Measurements from ENCODE around the gene DUSP8.

The DUSP8 gene

GRCh38 chr11:1529774-1530173 is 42.3 kb downstream of the DUSP8 start (continued):
- no peak for TF ChIP-seq CSDC2 (CRISPR knock-in tag; IDR thresholded peaks at IDR 0.05)
- TF ChIP-seq RARB (CRISPR knock-in tag; IDR thresholded peaks at IDR 0.05) = no peak
- TF ChIP-seq GLIS3 (CRISPR knock-in tag; IDR thresholded peaks at IDR 0.05) = no peak
- no peak for TF ChIP-seq ARNTL (CRISPR knock-in tag; IDR thresholded peaks at IDR 0.05; ENCODE audit: borderline replicate concordance, low read depth)
- TF ChIP-seq ISL1 (CRISPR knock-in tag; IDR thresholded peaks at IDR 0.05) = no peak

GRCh38 chr11:1529286-1529685 is 42.8 kb downstream of the DUSP8 start:
- TF ChIP-seq CSRNP3 (CRISPR knock-in tag; IDR thresholded peaks at IDR 0.05) (no peak), GLIS3 (CRISPR knock-in tag; IDR thresholded peaks at IDR 0.05) (no peak), ISL1 (CRISPR knock-in tag; IDR thresholded peaks at IDR 0.05) (no peak), CREB5 (CRISPR knock-in tag; IDR thresholded peaks at IDR 0.05; ENCODE audit: low read depth) (no peak), RARB (CRISPR knock-in tag; IDR thresholded peaks at IDR 0.05) (no peak), ZFP30 (CRISPR knock-in tag; IDR thresholded peaks at IDR 0.05) (no peak), PPARA (CRISPR knock-in tag; IDR thresholded peaks at IDR 0.05; ENCODE audit: borderline replicate concordance) (no peak), ZNF8 (CRISPR knock-in tag; IDR thresholded peaks at IDR 0.05) (no peak), ZC3H10 (CRISPR knock-in tag; IDR thresholded peaks at IDR 0.05) (no peak), ZNF70 (CRISPR knock-in tag; IDR thresholded peaks at IDR 0.05) (no peak), OSR1 (CRISPR knock-in tag; IDR thresholded peaks at IDR 0.05) (no peak), TOX (CRISPR knock-in tag; IDR thresholded peaks at IDR 0.05; ENCODE audit: borderline replicate concordance) (no peak), PATZ1 (CRISPR knock-in tag; IDR thresholded peaks at IDR 0.05; ENCODE audit: borderline replicate concordance) (no peak)
- ATAC-seq = no peak

- TF ChIP-seq ISL1 (CRISPR knock-in tag; IDR thresholded peaks at IDR 0.05) (no peak), POU6F1 (CRISPR knock-in tag; IDR thresholded peaks at IDR 0.05; ENCODE audit: borderline replicate concordance, low read depth) (no peak), OSR1 (CRISPR knock-in tag; IDR thresholded peaks at IDR 0.05) (no peak), PATZ1 (CRISPR knock-in tag; IDR thresholded peaks at IDR 0.05; ENCODE audit: borderline replicate concordance) (no peak), ZNF70 (CRISPR knock-in tag; IDR thresholded peaks at IDR 0.05) (no peak), SNAI2 (CRISPR knock-in tag; IDR thresholded peaks at IDR 0.05) (no peak), TCF4 (CRISPR knock-in tag; IDR thresholded peaks at IDR 0.05; ENCODE audit: borderline replicate concordance) (no peak), ZC3H10 (CRISPR knock-in tag; IDR thresholded peaks at IDR 0.05) (no peak), ZFP3 (CRISPR knock-in tag; IDR thresholded peaks at IDR 0.05) (no peak), ARNTL (CRISPR knock-in tag; IDR thresholded peaks at IDR 0.05; ENCODE audit: borderline replicate concordance, low read depth) (no peak), CSDC2 (CRISPR knock-in tag; IDR thresholded peaks at IDR 0.05) (no peak), BACH2 (CRISPR knock-in tag; IDR thresholded peaks at IDR 0.05; ENCODE audit: borderline replicate concordance) (no peak), ZNF8 (CRISPR knock-in tag; IDR thresholded peaks at IDR 0.05) (no peak), ZNF565 (CRISPR knock-in tag; conservative IDR thresholded peaks at IDR 0.05; ENCODE audit: low read depth) (no peak), CREB5 (CRISPR knock-in tag; IDR thresholded peaks at IDR 0.05; ENCODE audit: low read depth) (no peak), TOX (CRISPR knock-in tag; IDR thresholded peaks at IDR 0.05; ENCODE audit: borderline replicate concordance) (no peak), ESRRG (CRISPR knock-in tag; IDR thresholded peaks at IDR 0.05) (no peak)
- ATAC-seq = no peak
Measured at GRCh38 chr11:1528710-1529109, 43.4 kb downstream of the DUSP8 start.

Data from SK-N-SH treated with all-trans-retinoic acid at 6 μM for 48 hours (cell line).